WTC11 (cell line): ENCODE results near the gene AR.

Source experiments
- ATF1 ChIP-seq: sonication (generic); formaldehyde crosslinking; IDR thresholded peaks from 2 replicates; pipeline ENCODE4 v1.8.1; 2023; ENCODE audit warnings: mild to moderate bottlenecking, moderate library complexity, missing genetic modification reagents
- CTCF ChIP-seq: fragments of 200-600 bp; IDR thresholded peaks from 2 replicates; pipeline ENCODE4 v1.8.0; 2022; ENCODE audit warnings: antibody characterized with exemption
- ELF4 ChIP-seq: sonication (generic); formaldehyde crosslinking; IDR thresholded peaks from 2 replicates; pipeline ENCODE4 v1.8.1; 2022; ENCODE audit warnings: low read depth, mild to moderate bottlenecking, moderate library complexity, missing genetic modification reagents
- ETV6 ChIP-seq: sonication (generic); formaldehyde crosslinking; IDR thresholded peaks from 2 replicates; pipeline ENCODE4 v1.8.1; 2022; ENCODE audit warnings: mild to moderate bottlenecking, missing genetic modification reagents
- FOXP1 ChIP-seq: sonication (generic); formaldehyde crosslinking; IDR thresholded peaks from 2 replicates; pipeline ENCODE4 v1.8.0; 2022; ENCODE audit warnings: missing genetic modification reagents, mild to moderate bottlenecking, moderate library complexity, borderline replicate concordance
- GRHL2 ChIP-seq: fragments of 250-450 bp; sonication (Bioruptor Pico); IDR thresholded peaks from 2 replicates; pipeline ENCODE4 v1.8.0; 2022; ENCODE audit warnings: mild to moderate bottlenecking, moderate library complexity; ENCODE audit not compliant: insufficient replicate concordance, severe bottlenecking
- MXD4 ChIP-seq: fragments of 250-450 bp; sonication (Bioruptor Pico); IDR thresholded peaks from 2 replicates; pipeline ENCODE4 v1.8.0; 2021; ENCODE audit warnings: mild to moderate bottlenecking, moderate library complexity, borderline replicate concordance
- MYBL2 ChIP-seq: sonication (generic); formaldehyde crosslinking; IDR thresholded peaks from 2 replicates; pipeline ENCODE4 v1.8.1; 2023; ENCODE audit warnings: mild to moderate bottlenecking, moderate library complexity, missing genetic modification reagents
- NFYB ChIP-seq: sonication (generic); formaldehyde crosslinking; conservative IDR thresholded peaks from 2 replicates; pipeline ENCODE4 v1.8.0; 2022; ENCODE audit warnings: low read depth, missing genetic modification reagents
- SP1 ChIP-seq: sonication (generic); formaldehyde crosslinking; conservative IDR thresholded peaks from 2 replicates; pipeline ENCODE4 v1.8.1; 2022; ENCODE audit warnings: missing genetic modification reagents
- TCF7 ChIP-seq: sonication (generic); formaldehyde crosslinking; IDR thresholded peaks from 2 replicates; pipeline ENCODE4 v1.8.0; 2022; ENCODE audit warnings: mild to moderate bottlenecking, low read depth, missing genetic modification reagents, moderate library complexity
- TP53 ChIP-seq: sonication (generic); formaldehyde crosslinking; IDR thresholded peaks from 2 replicates; pipeline ENCODE4 v1.8.1; 2023; ENCODE audit warnings: mild to moderate bottlenecking, missing genetic modification reagents
- ZNF263 ChIP-seq: sonication (generic); formaldehyde crosslinking; IDR thresholded peaks from 2 replicates; pipeline ENCODE4 v1.8.1; 2022; ENCODE audit warnings: low read depth, mild to moderate bottlenecking, moderate library complexity, missing genetic modification reagents
- TF ChIP-seq, protein P1 (sequence below): sonication (generic); formaldehyde crosslinking; IDR thresholded peaks from 2 replicates; pipeline ENCODE4 v1.8.1; 2023; ENCODE audit warnings: mild to moderate bottlenecking, missing genetic modification reagents, moderate library complexity

DNA sequence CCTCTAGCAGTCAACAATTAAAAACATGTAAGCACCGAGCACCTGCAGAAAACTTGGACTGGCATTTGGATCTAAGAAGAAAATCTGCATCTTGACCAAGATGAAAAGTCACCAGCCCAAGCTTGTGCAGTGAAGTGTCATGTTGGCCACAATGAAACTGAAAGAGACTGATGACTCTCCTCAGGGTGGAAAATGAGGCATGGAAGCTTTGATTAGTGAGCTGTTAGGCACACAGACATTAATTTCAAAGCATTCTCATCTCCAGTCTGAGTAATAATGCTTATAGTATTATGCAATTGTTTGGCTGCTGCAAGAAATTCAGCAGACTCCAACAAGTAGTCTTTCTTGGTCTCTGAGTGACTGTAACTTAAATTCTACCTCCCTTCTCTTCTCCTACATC is 150.1 kb downstream of the AR start:
- TF ChIP-seq TCF7 (CRISPR knock-in tag) (no peak), CTCF (no peak), ELF4 (CRISPR knock-in tag) (no peak), MYBL2 (CRISPR knock-in tag) (no peak), SP1 (CRISPR knock-in tag) (no peak), MXD4 (no peak), ZNF263 (no peak), ATF1 (CRISPR knock-in tag) (no peak), FOXP1 (CRISPR knock-in tag) (no peak), ETV6 (CRISPR knock-in tag) (no peak), NFYB (CRISPR knock-in tag) (no peak), GRHL2 (no peak), TP53 (CRISPR knock-in tag) (no peak)
- TF ChIP-seq, protein P1, sequence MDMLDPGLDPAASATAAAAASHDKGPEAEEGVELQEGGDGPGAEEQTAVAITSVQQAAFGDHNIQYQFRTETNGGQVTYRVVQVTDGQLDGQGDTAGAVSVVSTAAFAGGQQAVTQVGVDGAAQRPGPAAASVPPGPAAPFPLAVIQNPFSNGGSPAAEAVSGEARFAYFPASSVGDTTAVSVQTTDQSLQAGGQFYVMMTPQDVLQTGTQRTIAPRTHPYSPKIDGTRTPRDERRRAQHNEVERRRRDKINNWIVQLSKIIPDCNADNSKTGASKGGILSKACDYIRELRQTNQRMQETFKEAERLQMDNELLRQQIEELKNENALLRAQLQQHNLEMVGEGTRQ (CRISPR knock-in tag): no peak
